GM19372 (cell line): Measurements from ENCODE around the gene PPP1R14B.

Experiments used
- ATAC-seq: cut with Tn5 transposase; IDR thresholded peaks from one replicate; pipeline ENCODE4 v1.9.1; 2021; ENCODE audit warnings: mild to moderate bottlenecking, low read depth, moderate library complexity; ENCODE audit not compliant: unreplicated experiment

Gene PPP1R14B

DNA sequence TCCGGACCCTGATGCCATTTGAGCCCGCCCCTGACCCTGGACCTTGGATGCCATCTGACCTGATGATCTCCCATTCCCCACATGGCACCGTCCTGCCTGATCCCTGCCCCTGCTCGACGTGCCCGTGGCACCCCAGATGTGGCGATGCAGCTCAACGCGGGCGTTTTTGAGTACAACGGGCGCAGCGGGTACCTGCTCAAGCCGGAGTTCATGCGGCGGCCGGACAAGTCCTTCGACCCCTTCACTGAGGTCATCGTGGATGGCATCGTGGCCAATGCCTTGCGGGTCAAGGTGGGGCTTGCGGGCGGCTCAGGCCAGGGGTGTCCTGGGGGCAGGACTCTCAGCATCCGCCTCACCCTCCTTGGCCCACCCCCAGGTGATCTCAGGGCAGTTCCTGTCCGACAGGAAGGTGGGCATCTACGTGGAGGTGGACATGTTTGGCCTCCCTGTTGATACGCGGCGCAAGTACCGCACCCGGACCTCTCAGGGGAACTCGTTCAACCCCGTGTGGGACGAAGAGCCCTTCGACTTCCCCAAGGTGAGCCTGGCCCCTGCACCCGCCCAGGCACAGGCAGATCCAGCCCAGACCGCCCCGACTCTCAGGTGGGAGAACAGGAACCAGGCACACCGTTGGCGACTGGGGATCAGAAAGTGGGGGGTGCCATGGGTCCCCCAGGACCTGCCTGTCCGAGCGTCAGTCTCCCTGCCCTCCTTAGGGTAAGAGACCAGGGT, 15.7 kb upstream of the PPP1R14B start:
- no peak for ATAC-seq

DNA sequence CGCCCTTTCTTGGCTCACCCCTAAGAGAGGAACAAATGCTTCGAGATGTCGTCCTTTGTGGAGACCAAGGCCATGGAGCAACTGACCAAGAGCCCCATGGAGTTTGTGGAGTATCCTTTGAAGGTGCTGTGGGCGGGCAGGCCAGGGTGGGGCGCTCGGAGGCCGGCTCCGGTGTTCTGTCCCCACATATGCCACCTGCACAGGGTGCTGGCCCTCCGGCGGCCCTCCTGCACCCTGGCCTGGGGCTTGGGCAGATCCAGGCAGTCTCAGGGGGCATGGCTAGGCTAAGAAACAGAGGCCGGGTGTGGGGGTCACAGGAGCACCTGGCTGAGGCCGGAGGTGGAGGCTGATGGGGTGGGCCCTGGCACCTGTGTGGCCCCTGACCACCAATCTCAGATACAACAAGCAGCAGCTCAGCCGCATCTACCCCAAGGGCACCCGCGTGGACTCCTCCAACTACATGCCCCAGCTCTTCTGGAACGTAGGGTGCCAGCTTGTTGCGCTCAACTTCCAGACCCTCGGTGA, 14.9 kb upstream of the PPP1R14B start:
- ATAC-seq: no peak

DNA sequence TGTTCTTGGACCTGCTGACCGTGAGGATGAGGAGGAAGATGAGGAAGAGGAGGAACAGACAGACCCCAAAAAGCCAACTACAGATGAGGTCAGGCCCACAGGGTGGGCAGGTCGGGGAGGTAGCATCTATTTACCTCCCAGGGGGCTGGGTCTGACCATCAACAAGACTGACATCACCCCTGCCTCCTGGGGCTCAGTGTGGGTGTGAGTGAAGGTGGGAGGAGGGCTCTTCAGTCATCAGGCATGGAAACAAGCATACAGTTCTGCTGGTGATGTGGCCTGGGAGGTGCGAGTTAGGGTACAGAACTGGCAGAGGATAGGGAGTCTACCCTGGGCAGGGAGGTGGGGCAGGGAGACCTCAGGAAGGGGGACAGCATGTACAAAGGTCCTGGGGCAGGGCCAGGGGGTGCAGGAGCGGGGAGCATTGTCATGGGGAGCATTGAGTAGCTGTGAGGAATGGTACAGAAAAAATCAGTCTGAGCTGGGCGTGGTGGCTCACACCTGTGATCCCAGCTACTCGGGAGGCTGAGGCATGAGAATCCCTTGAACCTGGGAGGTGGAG, 13.5 kb upstream of the PPP1R14B start:
- ATAC-seq: no peak

DNA sequence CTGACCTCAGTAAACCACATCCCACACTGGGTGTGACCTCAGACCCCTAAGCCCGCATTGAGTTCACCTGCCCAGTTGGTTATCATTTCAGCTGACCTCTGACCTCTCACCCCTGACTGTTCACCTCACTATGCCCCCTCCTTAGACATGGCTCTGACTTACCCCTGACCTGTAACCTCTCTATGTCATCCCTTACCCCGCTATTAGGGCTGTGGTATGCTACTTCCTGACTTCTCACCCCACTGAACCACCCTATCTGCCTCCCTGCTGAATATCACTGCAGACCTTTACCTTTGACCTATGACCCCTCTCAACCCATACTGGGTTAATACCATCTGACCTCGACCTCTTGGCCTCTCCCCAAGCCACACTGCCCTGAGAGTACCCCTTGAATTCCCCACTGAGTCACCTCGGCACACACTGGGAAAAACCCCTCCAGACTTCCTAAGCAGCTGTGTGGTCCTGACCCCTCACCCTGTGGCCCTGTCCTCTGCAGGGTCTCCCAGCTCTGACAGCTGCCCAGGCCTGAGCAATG, 12.9 kb upstream of the PPP1R14B start:
- no peak for ATAC-seq

DNA sequence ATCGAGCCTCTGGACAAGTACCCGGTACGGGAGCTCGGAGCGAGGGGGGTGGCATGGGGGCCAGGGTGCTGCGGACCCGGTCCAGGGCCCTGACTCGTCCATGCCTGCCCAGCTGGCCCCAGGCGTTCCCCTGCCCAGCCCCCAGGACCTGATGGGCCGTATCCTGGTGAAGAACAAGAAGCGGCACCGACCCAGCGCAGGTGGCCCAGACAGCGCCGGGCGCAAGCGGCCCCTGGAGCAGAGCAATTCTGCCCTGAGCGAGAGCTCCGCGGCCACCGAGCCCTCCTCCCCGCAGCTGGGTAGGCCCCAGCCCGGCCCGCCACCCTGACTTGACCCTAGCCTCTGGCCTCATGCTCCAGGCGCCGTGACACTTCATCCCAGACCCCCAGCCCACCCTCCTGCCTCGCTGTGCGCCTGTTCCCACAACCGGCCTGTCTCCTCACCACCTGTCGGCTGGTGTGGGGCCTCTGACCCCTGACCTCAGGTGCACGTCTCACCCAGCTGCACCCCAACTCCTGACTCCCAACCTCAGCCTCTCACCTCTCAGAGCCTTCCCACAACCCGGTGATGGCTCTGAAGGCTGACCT, 12.3 kb upstream of the PPP1R14B start:
- ATAC-seq: no peak

DNA sequence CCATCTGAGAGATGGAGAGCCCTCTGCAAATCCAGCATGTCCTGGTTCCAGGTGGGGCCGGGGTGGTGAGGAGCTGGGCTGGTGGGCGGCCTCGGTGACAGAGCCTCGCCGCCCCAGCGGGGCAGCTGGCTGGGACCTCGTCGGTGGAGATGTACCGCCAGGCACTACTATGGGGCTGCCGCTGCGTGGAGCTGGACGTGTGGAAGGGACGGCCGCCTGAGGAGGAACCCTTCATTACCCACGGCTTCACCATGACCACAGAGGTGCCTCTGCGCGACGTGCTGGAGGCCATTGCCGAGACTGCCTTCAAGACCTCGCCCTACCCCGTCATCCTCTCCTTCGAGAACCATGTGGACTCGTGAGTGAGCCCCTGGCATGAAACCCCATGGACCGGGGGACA, 11.6 kb upstream of the PPP1R14B start:
- ATAC-seq: no peak

DNA sequence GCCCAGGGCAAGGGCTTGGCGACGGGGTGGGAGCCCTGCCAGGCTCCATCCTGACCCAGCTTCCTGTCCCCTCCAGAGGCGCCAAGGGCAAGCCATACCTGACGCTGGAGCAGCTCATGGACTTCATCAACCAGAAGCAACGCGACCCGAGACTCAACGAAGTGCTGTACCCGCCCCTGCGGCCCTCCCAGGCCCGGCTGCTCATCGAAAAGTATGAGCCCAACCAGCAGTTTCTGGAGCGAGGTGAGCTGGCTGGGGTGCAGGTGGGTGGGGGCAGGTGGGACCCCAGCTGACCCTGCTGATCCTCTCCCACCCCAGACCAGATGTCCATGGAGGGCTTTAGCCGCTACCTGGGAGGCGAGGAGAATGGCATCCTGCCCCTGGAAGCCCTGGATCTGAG, 9.6 kb upstream of the PPP1R14B start:
- no peak for ATAC-seq

DNA sequence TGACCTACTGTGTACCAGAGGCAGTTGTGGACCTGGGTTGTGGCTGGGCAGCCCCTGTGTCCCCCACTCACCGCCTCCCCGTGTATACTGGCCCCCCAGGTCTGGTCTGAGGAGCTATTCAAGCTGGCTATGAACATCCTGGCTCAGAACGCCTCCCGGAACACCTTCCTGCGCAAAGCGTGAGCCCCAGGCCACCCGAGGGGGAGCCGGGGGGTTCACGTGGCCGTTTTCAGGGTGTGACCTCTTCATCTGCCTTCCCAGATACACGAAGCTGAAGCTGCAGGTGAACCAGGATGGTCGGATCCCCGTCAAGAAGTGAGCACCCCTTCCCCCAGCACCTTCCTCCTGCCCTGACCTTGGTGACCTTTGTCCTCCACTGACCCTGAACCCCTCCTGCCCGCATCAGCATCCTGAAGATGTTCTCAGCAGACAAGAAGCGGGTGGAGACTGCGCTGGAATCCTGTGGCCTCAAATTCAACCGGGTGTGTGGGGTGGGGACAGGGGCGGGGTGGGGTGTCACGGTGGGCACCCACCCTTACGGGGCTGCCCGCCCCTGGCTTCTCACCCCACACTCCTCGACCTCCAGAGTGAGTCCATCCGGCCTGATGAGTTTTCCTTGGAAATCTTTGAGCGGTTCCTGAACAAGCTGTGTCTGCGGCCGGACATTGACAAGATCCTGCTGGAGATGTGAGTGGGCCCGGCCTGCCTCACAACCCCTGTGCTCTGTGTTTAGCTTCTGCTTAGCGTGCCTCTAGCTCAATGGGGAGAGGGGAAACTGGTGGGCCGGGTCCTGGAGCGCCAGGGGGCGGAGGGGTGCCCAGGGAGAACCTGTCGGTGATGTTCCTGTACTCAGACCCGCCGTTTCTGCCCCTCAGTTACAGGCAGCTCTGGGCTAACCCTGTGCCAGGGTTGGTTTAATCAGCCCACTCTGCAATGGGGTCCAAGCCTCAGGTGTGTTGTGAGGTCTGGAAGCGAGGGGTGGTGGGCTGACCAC, 8.7 kb upstream of the PPP1R14B start:
- no peak for ATAC-seq

DNA sequence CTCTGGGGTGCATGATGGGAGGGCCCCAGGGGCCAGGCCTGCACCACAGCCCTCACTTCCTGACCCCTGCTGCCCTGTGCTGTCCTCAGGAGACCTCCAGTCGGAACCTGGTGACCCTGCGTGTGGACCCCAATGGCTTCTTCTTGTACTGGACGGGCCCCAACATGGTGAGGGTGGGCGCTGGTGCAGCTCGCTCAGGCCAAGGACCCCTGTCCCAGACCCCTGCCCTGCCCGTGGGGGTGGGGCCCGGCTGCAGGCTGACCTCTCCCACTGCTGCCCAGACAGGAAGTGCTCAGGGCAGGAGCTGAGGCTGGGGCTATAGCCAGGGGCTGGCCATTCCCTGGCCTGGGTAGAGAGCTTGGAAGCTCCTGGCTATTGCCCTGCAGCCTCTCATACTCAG, 7.6 kb upstream of the PPP1R14B start:
- ATAC-seq: no peak

DNA sequence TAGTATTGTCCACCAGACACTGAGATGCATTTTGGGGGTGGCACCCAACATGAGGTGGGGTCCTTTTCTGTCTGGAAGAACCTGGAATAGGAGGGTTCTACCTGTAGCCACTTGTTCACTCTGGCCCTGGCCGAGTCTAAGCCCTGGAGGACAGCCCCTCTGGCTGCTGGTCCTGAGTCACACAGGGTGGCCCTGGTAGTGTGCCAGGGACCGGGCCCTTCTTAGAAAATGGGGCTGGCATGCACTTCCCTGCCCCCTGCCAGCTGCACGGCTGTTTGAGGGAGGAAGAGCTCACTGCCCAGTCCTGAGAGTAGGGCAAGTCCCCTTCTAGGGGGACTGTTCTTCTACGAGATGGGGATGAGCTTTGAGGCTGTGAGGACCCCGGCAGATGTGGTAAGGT, 6.7 kb upstream of the PPP1R14B start:
- no peak for ATAC-seq

DNA sequence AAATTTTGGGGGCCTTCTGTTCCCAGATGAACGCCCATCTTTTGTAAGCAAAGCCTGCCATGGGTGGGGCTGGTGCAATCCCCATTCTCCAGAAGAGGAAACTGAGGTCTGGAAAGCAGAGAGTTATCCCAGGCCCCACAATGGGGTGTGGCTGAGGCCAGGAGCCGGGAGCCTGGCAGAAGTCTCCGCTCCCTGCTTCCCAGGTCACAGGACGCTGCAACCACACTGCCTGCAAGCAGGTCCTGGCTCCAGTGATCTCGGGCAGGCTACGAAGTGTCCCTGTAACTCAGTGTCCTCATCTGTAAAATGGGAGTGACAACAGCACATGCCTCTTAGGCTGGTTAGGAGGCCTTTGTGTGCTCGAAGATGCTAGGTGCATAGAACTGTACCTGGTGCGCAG, 6.3 kb upstream of the PPP1R14B start:
- ATAC-seq: no peak

DNA sequence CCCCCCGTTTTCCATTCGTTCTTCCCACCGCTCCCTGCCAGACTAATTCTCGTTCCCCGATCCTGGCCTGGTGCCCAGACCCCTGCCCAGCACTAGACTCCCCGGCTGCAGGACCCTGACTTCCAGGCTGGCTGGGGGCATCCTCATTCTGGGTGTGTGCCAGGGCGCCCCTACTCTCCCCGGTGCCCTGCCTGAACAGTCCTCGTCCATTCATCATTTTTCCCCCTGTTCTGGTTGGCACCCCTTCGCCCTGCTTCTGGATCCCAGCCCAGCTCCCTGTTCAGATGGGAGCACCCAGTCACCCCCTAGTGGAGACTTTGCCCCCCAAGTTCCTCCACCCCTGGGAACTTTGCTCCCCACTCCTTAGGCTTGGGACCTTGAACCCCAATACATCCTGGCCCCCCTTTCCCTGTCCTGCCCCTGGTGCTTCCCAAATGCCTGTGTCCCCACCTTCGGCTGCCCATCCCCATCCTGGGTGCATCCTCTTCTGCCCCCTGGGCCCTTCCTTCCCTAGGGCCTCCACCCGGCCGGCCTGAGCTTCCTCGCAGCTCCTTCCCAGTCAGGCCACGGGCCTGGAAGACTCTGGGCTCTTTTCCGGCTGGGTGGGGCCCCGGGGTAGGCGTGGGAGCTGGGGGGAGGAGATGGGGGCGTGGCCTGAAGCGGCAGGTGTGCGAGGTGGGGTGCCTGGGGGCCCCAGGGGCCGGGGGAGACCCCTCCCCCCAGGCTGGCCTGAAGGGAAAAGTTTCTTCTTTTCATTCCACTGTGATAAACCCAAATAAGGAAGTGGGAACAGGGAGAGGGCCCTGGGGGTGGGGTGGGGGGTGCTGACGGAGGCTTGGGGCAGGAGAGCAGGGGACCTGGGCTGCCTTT, 5.5 kb upstream of the PPP1R14B start:
- no peak for ATAC-seq

DNA sequence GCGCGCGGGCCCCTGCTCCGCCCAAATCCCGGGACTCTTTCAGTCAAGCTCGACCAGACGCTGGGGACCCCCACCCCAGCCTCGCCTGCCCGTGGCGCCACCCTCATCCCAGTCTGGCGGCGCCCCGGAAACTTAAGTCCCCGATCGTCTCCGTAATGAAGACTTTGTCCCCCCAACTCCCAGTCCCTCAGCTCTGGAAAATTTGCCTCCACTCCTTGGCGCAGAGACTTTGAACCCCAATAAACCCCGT, 4.9 kb upstream of the PPP1R14B start:
- no peak for ATAC-seq

DNA sequence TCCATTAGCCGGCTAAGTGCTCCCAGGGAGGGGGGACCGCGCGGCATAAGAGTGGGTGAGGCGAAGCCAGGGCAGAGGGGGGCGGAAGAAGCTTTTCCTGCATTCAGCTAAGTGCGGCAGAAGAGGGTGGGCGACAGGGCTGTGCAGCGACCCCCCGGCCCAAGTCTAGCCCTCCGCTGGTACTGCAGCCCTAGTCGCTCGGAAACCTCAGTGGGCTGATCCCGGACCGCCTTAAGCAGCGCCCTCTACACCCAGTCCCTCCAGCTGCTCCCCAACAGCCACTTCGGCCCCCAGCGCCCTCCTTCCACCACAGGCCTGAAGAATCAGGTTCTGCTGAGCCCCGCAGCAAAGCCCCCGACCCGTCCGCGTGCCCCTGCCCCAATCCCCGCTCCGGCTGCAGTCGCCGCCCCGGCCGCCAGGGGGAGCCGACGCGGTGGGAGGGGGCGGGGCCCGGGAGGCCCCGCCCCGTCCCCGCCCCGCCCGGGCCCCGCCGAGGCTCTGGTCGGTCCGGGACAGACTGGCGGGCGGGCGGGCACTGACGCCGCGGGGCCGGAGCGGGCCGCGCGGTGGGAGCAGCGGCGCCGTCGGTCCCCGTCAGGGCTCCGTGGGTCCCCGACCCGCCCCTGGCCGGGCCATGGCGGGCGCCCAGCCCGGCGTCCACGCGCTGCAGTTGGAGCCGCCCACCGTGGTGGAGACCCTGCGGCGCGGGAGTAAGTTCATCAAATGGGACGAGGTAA, 4.4 kb upstream of the PPP1R14B start, which contains the start of gene PLCB3:
Gene PLCB3, plus strand, starts transcription at position 515 of the 737 bp plus-strand sequence. Its CDS starts 120 bp downstream, at position 635.
- no peak for ATAC-seq

DNA sequence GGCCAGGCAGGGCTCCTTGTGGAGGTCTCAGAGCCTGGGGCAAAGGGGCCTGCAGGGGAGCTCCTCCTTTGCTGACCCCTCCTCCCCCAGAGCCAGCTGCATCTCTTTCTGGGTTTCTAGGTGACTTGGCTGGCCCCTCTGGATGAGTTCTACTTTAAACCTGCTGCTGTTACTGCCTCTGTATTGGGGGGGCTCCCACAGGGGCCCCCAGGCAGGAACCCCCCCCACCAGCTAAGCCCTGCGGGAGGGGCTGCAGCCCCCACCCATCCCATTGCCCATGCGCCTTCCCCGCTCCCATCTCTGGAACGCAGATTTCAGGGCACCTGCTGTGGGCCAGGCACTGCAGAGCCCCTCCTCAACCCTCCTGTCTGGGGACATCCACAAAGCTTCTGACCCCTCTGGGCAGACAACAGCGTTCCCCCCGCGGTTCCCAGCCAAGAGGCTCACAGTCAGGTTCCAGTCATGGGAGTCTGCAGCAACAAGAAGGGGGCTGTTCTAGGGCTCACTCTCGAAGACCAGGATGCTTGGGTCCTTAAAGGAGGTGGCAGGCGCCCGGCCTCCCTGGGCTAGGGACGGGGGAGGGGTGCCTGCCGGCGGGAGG, 3.8 kb upstream of the PPP1R14B start:
- no peak for ATAC-seq

DNA sequence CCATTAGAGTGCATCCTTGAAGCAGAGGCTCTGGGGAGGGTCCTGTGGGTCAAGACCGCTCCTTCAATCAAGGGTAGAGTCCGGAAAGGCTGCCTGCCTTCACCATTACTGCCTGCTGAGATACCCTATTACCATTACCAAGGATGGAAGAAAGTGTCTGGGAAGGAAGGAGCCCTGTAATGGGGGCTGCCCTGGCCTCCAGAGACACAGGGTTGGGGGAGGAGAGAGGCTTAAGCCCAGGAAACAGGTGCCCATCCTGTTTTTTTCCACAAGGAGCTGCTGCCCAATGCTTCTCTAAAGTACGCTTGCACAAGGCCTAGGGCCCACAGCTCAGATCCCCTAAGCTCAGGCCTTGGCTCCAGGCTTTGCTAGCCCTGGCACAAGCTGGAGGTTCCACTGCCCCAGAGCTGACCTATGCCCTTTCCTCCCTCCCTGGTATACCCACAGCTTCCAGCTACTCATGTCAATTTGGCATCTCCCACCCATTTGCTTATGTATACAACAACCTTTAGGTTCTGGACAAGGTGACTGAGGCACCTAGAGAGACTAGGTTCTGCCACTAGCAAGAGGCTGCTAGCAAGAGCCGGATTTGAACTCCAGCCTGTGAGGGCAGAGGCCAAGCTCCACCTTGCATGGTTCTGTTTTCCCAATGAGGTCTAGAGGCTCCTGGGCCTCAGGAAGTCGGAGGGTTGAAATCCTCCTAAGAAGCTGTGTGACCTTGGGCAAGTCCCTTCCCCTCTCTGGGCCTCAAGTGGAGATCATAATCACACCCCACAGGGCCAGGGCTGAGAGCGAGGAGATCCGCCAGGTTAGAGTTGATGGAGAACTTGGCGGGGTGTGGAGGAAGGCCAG, 3.0 kb upstream of the PPP1R14B start:
- no peak for ATAC-seq

DNA sequence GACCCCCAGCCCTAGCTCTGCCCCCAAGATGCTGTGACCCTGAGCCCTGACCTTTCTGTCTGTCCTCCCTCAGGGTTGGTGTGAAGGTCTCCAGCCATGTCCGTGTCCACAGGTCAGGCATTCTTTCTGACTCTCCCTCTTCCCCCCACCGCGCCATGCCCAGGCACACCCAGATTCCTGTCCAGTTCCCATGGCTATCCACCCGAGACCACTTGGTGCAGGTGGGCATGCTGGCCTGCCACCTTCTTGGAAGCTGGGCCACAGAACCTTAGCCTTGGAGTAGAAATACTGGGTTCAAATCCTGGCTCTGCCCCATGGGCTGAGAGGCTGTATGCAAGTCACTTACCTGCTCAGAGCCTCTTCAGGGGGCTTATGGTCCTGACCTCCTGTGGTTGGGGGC, 2.3 kb upstream of the PPP1R14B start:
- ATAC-seq: no peak

DNA sequence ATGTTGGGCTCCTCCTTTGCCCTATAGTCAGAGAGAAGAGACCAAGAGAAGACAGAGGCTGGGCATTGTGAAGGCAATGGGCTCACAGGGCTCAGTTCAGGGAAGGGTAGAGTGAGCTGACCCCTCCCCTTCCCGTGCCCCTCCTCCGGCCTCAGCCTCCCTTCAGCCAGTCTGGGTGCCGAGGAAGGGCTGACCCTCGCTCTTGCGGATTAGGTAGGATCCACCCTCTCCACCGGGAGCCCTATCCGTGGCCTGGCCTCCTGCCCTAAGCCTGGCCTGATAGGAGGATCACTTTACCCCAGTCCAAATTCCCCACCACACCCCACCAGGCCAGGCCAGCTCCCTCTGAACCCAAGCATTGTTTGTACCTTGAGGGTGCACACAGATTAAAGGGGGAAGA, 1.8 kb upstream of the PPP1R14B start:
- no peak for ATAC-seq
